ENCODE results near the gene NDUFS5.

Gene NDUFS5

GRCh38 chr1:38992412-38993111 lies 33.6 kb upstream of the NDUFS5 start:
- Histone ChIP-seq H3K36me3 (peaks cover 45% of the 10 kb centered on the region), H3K27ac (peak overlapping the region; percentile 50), H3K9ac (peak overlapping the region; percentile 94), H3K27me3 (no peaks in the 10 kb centered on the region), H3K4me3 (peak overlapping the region; percentile 93), H4K20me1 (peaks cover 62% of the 10 kb centered on the region), H3K4me1 (peaks cover 54% of the 10 kb centered on the region), H3K9me3 (no peaks in the 10 kb centered on the region), H3K4me2 (peak overlapping the region; percentile 87)
- no peak for TF ChIP-seq Cebpa-rat (IDR thresholded peaks at IDR 0.05)

DNA sequence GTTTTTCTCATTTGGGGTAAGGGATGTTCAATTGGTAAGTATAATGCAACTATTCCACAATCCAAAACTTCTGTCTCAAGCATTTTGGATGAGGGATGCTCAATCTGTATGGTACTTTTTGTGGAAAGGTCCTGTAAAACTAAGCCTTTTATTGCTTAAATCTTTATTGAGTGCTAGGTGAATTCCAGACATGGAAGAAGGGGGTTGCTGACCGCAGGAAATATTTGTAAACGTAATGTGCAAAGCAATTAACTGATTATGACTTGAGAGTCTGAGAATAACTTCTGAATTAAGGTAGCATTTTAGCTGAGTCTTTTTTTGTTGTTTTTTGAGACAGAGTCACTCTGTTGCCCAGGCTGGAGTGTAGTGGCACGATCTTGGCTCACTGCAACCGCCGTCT lies 32.0 kb upstream of the NDUFS5 start:
- Histone ChIP-seq H4K20me1 (peaks cover 78% of the 10 kb centered on the region), H3K4me3 (no peak overlapping the region)

GRCh38 chr1:38997034-38997900 lies 28.9 kb upstream of the NDUFS5 start:
- peak overlapping the region; percentile 66 for H3K4me2 ChIP-seq
- H3K4me1 ChIP-seq, result peaks cover 62% of the 10 kb centered on the region
- no peak for TF ChIP-seq Cebpa-rat (IDR thresholded peaks at IDR 0.05)
- no peaks in the 10 kb centered on the region for H3K27me3 ChIP-seq
- H3K9ac ChIP-seq, result no peak overlapping the region
- no peak overlapping the region for H3K4me3 ChIP-seq
- H3K9me3 ChIP-seq, result no peaks in the 10 kb centered on the region
- H3K36me3 ChIP-seq, result peaks cover 92% of the 10 kb centered on the region
- H4K20me1 ChIP-seq, result peaks cover 99% of the 10 kb centered on the region
- peak overlapping the region; percentile 10; the same call in 1 of the 2 replicates for H3K27ac ChIP-seq

More for the DNA sequence above, 32.0 kb upstream of the NDUFS5 start:
- Histone ChIP-seq H3K27ac (no peak overlapping the region), H3K4me2 (no peak overlapping the region), H3K36me3 (peaks cover 61% of the 10 kb centered on the region), H3K9ac (no peak overlapping the region), H3K4me1 (peaks cover 57% of the 10 kb centered on the region), H3K9me3 (no peaks in the 10 kb centered on the region), H3K27me3 (no peaks in the 10 kb centered on the region)
- TF ChIP-seq Cebpa-rat (IDR thresholded peaks at IDR 0.05), result no peak

- H3K4me3 ChIP-seq, result no peak overlapping the region
- no peak overlapping the region for H3K9ac ChIP-seq
- H3K4me1 ChIP-seq, result peaks cover 62% of the 10 kb centered on the region
- H3K27ac ChIP-seq, result no peak overlapping the region
- TF ChIP-seq Cebpa-rat (IDR thresholded peaks at IDR 0.05), result no peak
- H3K27me3 ChIP-seq, result no peaks in the 10 kb centered on the region
- peak overlapping the region; percentile 66 for H3K4me2 ChIP-seq
- no peaks in the 10 kb centered on the region for H3K9me3 ChIP-seq
- H3K36me3 ChIP-seq, result peaks cover 97% of the 10 kb centered on the region
- H4K20me1 ChIP-seq, result peaks cover 99% of the 10 kb centered on the region
Measured at GRCh38 chr1:38997901-38998190, 28.3 kb upstream of the NDUFS5 start.

- Histone ChIP-seq H3K9me3 (no peaks in the 10 kb centered on the region), H3K27me3 (no peaks in the 10 kb centered on the region), H3K4me3 (no peak overlapping the region), H3K4me2 (peak overlapping the region; percentile 64), H3K36me3 (peaks cover 96% of the 10 kb centered on the region), H4K20me1 (peaks cover 67% of the 10 kb centered on the region), H3K9ac (no peak overlapping the region; the same call in 1 of the 2 replicates), H3K27ac (no peak overlapping the region), H3K4me1 (peaks cover 42% of the 10 kb centered on the region)
- no peak for TF ChIP-seq Cebpa-rat (IDR thresholded peaks at IDR 0.05)
Measured at GRCh38 chr1:39001516-39002421, 24.4 kb upstream of the NDUFS5 start.

- Histone ChIP-seq H3K4me3 (no peak overlapping the region), H3K9ac (peak overlapping the region; percentile 16; the same call in 1 of the 2 replicates), H3K9me3 (no peaks in the 10 kb centered on the region), H3K27me3 (no peaks in the 10 kb centered on the region), H3K4me1 (peaks cover 30% of the 10 kb centered on the region), H3K27ac (0 out of 2 replicates have a peak overlapping the region, but pooled peaks have one; percentile 35), H4K20me1 (peaks cover 60% of the 10 kb centered on the region), H3K4me2 (peak overlapping the region; percentile 64), H3K36me3 (peaks cover 95% of the 10 kb centered on the region)
- TF ChIP-seq Cebpa-rat (IDR thresholded peaks at IDR 0.05), result no peak
Measured at GRCh38 chr1:39003281-39003680, 22.9 kb upstream of the NDUFS5 start.

DNA sequence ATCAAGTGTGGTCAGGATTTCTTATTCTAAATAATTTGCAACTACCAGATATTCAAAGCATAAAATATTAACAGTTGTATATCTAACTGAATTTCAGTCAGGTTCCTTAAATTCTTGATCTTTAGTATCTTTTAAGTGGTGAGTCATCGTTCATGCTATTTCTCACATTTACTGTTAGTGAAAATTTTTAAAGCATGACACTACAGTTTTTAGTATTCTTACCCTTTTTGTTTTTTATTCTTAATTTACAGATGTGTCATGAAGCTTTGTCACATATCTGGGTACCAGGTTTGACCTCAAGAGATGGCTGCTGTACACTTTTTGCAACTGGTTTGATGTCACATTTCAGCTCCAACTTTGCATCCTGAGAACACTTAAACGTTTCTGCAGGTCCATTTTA lies 22.4 kb upstream of the NDUFS5 start:
- Histone ChIP-seq H3K36me3 (peaks cover 95% of the 10 kb centered on the region), H3K9me3 (no peaks in the 10 kb centered on the region), H4K20me1 (peaks cover 55% of the 10 kb centered on the region), H3K27ac (no peak overlapping the region), H3K9ac (no peak overlapping the region), H3K4me1 (peaks cover 30% of the 10 kb centered on the region), H3K4me3 (no peak overlapping the region), H3K27me3 (no peaks in the 10 kb centered on the region), H3K4me2 (no peak overlapping the region)
- no peak for TF ChIP-seq Cebpa-rat (IDR thresholded peaks at IDR 0.05)

DNA sequence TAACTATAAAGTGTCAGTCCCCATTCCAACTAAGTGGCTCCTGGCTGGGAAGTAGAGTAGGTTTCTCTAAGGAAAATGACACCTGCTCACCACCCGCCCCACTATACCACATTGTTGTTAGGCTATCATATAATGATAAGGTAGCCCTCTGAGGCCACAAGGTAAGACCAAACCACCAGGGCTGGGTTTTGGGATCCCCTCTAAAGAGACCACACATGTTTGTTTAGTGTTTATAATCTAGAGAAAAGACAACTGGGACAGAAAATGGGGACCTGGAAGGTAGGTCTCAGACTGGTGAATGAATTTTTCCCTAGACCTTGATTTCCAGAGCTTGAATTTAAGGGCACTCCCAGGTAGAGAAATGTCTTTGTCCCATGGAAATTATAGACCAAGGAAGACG lies 19.9 kb upstream of the NDUFS5 start:
- no peak overlapping the region for H3K4me3 ChIP-seq
- no peak overlapping the region for H3K4me2 ChIP-seq
- no peak overlapping the region for H3K27ac ChIP-seq
- TF ChIP-seq Cebpa-rat (IDR thresholded peaks at IDR 0.05), result no peak
- H4K20me1 ChIP-seq, result peaks cover 31% of the 10 kb centered on the region
- H3K9ac ChIP-seq, result no peak overlapping the region
- no peaks in the 10 kb centered on the region for H3K27me3 ChIP-seq
- H3K9me3 ChIP-seq, result no peaks in the 10 kb centered on the region
- peaks cover 21% of the 10 kb centered on the region for H3K4me1 ChIP-seq
- peaks cover 95% of the 10 kb centered on the region for H3K36me3 ChIP-seq
